ENCODE measurements around the gene NEO1.

Gene NEO1

DNA sequence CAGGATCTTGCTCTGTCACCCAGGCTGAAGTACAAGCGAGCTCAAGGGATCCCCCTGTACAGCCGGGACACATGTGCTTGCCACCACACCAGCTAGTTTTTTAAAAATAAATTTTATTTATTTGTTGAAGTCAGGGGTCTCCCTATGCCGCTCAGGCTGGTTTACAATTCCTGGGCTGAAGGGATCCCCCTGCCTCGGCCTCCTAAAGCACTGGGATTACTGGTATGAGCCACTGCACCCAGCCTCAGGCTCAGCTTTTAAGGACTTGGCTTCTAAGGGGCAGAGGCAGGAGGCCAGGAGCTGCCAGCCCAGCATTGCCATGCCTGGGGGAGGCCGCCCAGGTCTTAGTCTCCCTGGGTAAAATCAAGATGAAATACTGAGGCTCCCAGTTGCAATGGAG is 279.2 kb downstream of the NEO1 start:
- DNase-seq (ENCODE audit: low spot score), result no peak

DNA sequence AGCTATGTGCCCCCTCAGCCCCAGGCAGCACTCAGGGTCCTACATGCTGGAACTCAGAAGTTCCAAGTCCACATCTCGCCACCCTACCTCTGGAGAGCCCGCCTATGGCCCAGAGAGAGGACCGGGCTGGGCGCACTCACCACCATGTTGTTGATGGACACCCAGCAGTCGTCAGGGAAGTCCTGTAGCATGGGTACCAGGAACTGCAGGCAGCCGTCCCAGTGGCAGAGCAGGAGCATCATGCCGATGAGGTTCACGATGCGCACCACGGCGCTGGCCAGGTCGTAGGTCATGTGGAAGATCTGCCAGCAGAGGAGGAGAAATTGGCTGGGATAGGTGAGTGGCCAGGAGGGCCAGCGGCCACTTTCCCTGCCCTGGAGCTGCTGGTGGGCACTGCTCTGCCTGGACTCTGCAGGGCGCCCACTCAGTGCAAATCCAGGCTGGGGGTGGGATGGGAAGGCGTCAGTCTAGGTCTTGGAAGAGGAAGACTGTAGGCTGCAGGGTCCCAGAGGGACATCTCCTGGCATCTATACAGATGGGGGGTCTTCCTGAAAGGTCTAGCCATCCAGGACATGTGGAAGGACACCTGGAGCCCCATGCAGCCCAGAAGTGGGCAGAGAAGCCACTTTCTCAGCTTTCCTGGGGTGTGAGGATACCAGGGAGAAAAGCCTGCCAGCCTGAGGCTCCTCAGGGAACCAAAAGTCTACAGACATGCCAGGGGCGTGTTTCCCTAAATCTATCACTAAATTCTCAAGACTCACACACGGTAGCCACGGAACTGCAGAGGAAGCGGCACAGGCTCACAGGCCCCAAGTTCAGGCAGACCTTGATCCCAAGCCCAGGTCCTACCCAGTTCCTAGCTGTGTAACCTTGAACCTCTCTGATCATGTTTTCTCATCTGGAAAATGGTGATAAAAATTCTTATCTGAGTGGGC is 280.0 kb downstream of the NEO1 start:
- DNase-seq (ENCODE audit: low spot score), result no peak

DNA sequence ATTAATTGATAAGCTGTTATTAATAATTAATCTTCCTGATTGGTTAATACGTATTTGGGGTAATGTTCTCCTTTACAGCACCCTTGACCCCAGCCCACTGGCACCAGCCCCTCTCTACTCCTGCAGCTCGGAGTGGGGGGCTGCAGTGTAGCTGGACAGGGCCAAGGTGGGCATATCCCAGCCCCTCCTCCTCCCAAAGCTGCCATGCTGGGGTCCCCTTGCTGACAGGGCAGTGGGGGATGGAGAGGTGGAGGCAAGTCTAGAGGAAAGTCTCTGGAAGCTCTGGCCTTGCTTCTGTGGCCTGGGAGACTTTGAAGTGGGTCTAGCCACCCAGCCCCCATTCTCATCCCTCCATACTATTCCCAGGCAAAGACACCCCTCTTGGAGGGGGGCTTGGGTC is 280.7 kb downstream of the NEO1 start:
- no peak for DNase-seq (ENCODE audit: low spot score)

DNA sequence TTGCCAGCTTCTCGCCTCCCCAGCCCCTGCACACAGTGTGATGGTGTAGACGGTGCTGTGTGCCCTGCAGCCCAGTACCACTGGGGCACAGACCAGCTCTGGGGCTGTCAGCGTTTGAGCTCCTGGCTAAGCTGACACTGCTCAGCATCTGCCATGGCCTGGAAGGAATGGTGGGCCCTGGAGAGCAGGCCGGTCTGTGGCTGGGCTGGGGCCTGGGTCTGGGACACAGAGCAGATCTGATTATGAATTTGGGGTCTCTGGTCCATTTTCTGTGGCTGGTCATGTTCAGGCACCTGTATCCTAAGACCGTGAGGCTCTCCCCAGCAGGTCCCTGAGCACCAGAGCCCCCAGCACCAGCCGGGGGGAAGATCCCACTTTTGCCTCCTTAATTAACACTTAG is 281.8 kb downstream of the NEO1 start:
- DNase-seq (ENCODE audit: low spot score), result no peak

DNA sequence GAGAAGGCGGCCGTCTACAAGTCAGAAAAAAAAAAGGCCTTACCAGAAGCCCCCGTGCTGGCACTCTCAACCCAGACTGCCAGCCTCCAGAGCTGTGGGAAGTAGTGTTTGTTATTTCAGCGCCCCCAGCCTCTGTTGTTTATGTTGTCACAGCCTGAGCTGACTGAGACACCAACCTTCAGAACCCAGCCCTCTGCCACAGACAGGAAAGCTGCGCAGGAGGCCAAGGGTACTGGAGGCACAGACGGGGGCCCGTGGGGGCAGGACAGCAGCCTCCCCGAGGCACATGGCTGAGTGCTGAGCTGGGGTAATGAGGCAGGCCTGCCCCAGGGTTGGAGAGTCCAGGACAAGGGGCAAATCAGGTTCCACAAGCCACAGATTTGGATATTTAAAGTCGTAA is 282.8 kb downstream of the NEO1 start:
- DNase-seq (ENCODE audit: low spot score), result no peak

DNA sequence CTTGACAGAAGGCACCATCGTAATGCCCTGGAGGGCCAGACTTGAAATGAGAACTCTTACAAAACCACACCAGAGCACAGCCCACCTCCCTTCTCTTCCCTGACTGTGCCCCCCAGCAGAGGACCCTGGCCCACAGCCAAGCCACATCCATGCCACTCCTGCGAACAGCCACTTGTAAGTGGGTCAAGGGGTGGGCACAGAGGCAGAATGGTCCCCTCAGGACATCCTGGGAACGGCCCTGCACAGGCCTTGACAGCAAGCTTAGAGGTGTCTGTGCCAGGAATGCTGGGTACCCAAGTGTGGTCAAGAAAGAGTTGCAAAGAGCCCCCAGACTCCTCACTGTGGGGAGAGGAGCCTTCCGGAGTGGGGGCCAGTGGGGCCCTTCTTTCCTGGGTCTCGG is 283.2 kb downstream of the NEO1 start:
- DNase-seq (ENCODE audit: low spot score), result no peak

DNA sequence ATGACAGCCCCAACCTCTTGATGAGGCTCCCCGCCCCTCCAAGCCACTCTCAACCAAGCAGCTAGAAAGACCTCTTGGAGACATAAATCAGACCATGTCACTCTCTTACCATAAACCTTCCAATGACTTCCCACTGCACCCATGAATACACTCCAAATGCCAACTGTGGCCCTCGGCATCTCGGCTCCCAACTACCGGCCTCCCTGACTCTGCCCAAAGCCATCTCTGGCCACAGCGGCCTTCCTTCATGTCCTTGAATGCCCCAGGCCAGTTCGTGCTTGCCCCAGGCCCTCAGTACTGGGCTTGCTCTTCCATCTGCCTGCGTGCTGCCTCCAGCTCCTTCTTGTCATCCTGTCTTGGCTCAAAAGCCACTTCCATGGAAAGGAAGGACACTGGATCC is 284.5 kb downstream of the NEO1 start:
- no peak for DNase-seq (ENCODE audit: low spot score)

DNA sequence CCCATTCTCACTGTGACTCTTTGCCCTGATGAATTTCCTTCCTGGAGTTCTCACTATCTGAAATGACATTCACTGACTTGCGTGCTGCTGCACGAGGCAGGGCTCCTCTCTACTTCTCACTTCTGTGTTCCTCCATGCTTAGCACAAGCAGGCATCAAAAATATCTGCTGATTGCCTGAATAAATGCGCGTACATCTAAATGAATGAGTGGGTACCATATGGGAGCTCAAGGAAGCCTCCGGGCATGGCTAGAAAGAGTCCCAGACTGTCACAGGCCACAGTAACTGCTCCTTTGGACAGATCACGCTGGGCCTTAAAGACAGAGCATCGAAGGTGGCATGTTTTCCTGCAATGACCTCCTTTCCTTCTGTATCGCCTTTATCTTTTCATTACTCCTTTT is 284.9 kb downstream of the NEO1 start:
- DNase-seq (ENCODE audit: low spot score), result no peak

DNA sequence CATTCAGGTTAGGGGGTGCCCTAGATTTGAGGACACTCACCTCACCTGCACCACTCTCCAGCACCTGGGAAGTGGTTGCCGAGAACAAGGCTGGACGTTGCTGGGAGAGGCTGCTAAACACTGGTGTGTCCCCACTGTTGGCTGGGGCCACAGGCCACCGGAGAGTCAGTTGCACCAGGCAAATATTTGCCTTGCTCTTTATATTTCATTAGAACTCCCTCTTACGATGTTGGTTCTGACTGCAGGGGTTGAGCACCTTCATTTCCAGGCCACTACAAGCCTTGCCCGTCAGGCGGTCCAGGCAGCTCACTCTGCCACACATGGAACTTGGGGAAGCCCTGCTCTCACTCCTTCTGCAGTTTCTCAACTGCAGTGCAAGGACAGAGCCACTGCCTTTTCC is 285.8 kb downstream of the NEO1 start:
- no peak for DNase-seq (ENCODE audit: low spot score)

DNA sequence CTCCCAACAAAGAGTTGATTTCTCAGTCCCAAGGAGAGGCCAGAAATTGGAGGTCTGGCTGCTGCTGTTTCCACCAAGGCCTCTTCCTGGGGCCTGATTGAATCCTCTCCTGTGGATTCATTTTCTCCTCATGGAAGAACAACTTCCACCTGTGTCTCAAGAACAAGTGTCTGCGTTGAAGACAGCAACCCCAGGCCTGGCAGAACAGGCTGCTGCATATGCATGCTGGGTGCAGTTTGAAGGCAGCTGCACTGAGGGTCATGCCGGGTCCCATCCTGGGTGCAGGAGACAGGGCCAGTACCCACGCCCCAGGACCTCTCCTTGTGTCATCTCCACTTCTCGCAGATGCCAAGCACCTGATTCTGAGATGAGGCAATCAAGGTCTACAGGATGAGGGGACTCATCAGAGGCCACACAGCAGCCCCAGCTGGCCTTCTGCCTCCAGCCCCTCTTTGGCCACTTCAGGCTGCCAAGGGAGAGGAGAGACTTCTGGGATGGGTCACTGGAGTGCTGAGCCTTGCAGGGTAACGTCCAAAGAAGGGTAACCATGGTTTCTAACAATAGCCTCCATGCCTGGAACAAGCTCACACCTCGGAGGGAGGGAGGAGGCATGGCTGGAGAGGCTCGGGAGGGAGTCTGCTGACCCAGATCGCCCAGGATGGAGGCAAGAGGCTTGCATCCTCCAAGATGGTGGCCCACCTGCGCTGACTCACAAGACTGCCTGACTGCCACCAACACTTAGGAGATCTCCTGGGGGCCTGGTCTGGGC is 286.5 kb downstream of the NEO1 start:
- DNase-seq (ENCODE audit: low spot score), result no peak

DNA sequence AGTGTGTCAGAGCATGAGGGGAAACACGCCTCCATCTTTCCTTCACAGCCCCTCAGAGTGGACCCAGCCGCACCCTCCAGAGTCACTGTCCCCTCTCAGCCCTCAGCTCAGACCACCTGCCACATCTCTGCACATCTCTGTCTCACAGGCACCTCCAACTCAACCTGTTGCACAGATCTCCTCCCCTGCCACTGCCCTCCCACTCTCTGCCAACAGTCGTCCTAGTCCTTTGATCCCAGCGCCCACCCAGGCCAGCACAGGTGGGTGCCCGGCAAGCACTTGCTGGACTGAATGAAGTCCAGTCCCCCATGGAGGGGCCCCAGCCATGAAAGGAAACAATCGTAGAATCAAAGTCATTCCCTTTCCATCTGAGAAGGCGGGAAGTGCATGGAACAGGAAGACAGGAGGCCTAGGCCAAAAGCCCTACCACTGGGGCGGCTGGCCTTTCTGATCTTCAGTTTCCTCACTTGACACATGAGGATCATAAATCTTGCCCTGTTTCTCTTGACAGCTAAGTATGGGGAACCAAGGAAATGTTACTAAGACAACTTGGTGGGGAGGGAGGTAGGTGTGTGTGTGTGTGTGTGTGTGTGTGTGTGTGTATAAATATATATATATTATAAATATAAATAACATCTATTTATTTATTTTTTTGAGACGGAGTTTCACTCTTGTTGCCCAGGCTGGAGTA is 288.4 kb downstream of the NEO1 start:
- no peak for DNase-seq (ENCODE audit: low spot score)

DNA sequence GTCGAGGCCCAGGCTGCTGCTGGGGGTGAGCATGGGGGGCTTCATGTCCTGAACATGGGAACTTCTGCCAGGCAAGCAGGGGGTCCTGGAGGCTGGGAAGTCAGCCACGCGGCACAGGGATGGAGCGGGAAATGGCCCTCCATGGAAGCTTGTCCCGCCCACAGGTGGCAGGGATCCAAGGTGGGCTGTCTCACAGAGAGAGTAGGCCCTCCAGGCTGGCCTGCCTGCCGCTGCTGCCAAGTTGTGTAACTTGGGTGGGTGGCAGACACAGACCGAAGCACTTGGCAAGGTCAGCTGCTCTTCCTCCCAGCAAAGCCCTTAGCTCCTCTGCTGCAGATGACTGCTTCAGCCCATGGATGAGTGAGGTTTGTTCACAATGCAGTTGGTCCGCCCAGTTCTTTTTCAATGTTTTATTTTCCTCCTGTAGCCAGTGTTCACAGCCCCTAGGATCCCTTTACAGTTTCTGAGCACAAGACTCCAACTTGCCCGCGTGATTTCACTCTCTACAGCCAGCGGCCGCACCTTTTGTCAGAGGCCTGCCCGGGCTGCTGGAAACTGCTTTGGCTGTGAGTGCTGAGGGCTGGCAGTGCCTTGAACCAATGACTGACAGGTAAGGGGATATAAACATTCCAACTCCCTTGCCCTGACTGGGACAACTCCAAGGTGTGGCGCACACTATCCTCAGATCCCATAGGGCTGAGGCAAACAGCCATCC is 289.8 kb downstream of the NEO1 start:
- no peak for DNase-seq (ENCODE audit: low spot score)

DNA sequence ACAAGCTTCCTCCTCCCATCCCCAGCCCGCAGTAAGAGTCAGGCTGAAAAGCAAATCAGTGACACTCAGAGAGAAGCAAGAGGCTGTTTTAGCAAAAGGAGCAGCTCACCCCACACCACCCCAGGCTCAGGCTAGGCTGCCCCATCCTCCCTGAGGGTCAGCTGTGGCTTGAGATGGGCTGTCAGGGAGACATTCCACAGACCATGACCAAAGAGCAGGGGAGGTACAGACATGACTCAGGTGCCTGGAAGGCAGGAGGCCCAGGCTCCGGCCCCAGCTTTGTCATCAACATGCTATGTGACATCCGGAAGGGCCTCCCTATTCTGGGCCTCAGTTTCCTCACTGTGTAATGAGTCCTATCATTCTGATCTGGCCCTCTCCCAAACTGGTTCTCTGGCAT is 291.8 kb downstream of the NEO1 start:
- no peak for DNase-seq (ENCODE audit: low spot score)

DNA sequence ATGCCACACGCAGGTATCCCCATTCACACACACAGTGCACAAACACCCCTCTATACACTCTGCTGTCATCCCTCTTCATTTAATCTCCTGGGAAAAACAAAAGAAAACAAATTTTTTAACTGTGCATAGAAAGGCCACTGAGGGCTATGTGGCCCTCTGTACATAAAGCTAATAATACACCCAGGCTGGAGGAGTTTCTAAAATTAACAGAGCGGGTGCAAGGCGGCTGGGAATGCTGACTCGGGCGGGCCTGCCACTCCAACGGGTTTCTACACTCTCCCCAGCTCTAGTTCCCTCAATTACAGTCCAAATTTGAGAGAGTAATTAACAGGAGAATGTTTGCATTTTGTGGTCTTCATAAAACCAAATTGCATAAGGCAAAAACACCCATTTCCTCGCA is 293.4 kb downstream of the NEO1 start:
- DNase-seq (ENCODE audit: low spot score), result no peak

DNA sequence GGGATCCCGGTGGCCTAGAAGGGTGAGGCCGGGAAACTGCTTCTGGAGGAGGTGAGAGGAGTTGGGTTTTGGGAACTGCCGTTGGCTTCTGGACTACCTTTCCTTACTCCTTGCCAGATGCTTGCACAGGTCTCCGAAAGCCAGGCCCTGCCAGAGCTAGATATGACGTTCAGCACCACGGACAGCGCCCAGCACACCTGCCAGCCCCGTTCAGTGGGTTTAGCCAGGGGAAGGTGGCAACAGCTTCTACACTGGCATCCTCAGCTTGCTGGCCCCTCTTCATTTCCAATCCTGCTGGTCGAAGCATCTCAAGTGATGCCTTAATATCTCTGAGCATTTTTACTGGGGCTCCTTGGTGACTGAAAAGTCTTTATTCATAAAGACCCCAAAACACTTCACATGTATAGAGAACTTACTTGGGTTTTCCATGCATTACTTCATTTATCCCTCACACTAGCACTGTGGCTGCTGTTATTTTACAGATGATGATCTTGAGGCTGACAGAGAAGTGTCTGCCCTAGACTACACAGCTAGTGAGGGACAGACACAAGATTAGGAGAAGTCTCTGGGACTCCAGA is 294.6 kb downstream of the NEO1 start:
- peak; percentile 24 for DNase-seq (ENCODE audit: low spot score)

DNA sequence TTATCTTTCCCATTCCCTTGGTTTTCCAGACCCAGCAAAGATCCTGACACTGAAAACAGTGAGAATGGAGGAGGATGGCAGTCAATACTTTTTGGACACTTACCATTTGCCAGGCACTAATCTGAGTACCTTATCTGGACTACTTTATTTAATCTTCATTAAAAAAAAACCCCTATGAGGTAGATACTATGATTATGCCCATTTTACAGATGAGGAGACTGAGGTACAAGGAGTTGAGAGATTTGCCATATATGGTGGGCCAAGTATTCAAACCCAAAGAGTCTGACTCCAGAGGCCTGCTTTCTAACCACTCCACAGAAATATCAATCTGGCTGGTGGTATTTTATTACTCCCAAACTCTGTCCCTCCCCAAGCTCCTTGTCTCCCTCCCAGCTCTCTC is 296.9 kb downstream of the NEO1 start:
- DNase-seq (ENCODE audit: low spot score), result no peak

DNA sequence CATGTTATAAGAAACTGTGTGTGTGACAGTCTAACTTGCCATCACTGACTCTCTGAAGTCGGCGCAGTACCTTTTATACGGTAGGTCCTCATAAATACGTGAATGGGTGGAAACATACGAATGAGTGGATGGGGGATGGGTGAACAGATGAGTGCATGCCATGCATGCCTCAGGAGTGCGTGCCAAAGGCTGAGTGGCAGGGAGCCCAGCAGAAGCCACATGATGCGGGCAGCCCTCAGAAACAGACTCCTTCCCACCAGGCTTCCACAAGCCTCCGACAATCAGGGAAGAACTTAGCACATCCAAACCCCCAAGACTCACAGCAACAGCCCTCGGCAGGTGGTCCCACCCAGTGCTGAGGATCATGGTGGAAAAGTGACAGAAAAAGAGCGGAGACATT is 299.8 kb downstream of the NEO1 start:
- DNase-seq (ENCODE audit: low spot score), result no peak

DNA sequence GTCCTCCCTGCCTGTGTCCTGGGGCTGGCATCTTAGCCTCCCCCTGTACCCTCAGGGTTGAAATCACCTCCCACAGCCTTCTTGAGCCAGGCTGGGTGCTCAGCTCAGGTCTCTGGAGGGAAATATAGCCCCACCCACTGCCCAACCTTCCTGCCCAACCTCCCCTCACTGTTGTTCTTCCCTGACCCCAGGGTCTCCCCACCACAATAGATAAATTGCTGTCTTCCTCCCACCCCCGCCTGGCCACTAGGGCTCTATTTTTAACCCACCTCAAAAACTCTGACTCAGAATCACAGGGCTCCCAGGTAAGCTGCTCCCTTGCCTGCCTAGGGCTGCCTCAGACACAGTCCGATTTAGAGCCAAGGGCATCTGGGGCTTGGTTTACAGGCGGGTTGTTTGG is 301.5 kb downstream of the NEO1 start:
- DNase-seq (ENCODE audit: low spot score), result no peak

DNA sequence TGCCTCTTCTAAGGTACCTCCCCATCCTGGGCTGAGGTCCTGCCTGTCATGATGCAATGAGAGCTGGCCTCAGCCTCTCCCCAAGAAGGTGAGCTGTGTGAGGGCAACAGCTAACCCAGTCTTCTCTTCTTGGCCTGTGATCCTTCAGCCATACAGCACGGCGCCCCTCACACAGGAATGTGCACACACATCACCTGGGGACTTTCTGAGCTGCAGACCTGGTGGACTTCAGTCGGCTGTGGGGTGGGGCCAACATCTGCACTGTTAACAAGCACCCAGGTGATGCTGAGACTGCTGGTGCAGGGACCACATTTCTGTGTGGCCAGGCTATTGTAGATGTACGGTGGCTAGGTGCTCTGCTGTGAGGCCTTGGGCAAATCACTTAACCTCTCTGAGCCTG is 302.0 kb downstream of the NEO1 start:
- no peak for DNase-seq (ENCODE audit: low spot score)

Data from CD4-positive, alpha-beta T cell treated with Interleukin-6 at 100 ng/mL for 8 hours (primary cell).